Ovary (tissue), 9 donors: Measurements from ENCODE around the gene SUGCT. TPM values are rescaled to one million over a fixed set of nuclear protein-coding genes. Genes with fewer than 3 reads are reported as not detected.

Experiments used
- DNase-seq, 5 donors: peaks; one replicate each; pipeline ENCODE4 v3.0.0-alpha.2; 2019 to 2020
- H3K27ac ChIP-seq, 2 donors: fragments of 200-600 bp; one replicate each; pipeline versions ENCODE4 v1.5.1 to v1.8.0; 2019 to 2022
- H3K27me3 ChIP-seq: fragments of 200-600 bp; one replicate; pipeline ENCODE4 v1.8.0; 2022
- H3K36me3 ChIP-seq: fragments of 200-600 bp; sonication (generic); one replicate; pipeline ENCODE4 v1.5.1; 2019
- H3K4me1 ChIP-seq: one replicate; pipeline ENCODE4 v1.8.1; 2013; ENCODE audit warnings: mild to moderate bottlenecking, moderate library complexity; ENCODE audit not compliant: insufficient read depth
- H3K4me3 ChIP-seq: fragments of 200-600 bp; sonication (generic); one replicate; pipeline ENCODE4 v1.5.1; 2017
- H3K9me3 ChIP-seq, 2 donors: fragments of 200-600 bp in 1 of 2; sonication (generic) in 1 of 2; one replicate each; pipeline versions ENCODE4 v1.5.1 to v1.8.1; 2013 to 2019; ENCODE audit warnings: mild to moderate bottlenecking in 1 of 2, moderate library complexity in 1 of 2
- CTCF ChIP-seq, 3 donors: fragments of 450-650 bp in 2 of 3; fragments of 200-600 bp in 1 of 3; IDR thresholded peaks; one replicate each; pipeline versions ENCODE4 v1.5.1 to v1.8.0; 2016 to 2022; ENCODE audit warnings: antibody characterized with exemption in 3 of 3, mild to moderate bottlenecking in 1 of 3
- EP300 ChIP-seq: sonication (generic); formaldehyde crosslinking; IDR thresholded peaks from one replicate; pipeline ENCODE4 v1.6.1; 2017; ENCODE audit warnings: antibody characterized with exemption
- POLR2A ChIP-seq: fragments of 450-650 bp; IDR thresholded peaks from one replicate; pipeline ENCODE4 v1.6.1; 2017; ENCODE audit warnings: antibody characterized with exemption, mild to moderate bottlenecking, moderate library complexity
- WGBS, 3 donors: extraction: QIAGEN DNeasy Blood & Tissue Kit in 1 of 3; methylation state at CpG; one replicate each; pipeline versions ENCODE4 v1.1.5 to v1.1.7; 2013 to 2017; 5-methylcytosine and 5-hydroxymethylcytosine counted together
- intact Hi-C, 4 donors: fragments of 100-400 bp; cut with DNase I; formaldehyde crosslinking; loops; one replicate each; pipeline versions ENCODE4 v1.11.0 to v1.15.1; 2022 to 2023
- polyA plus RNA-seq, 2 donors: library from polyadenylated mRNA; stranded (reverse); fragments of 200-250 nt in 1 of 2; fragments of 350-450 nt in 1 of 2; fragmentation: Illumina TruSeq in 1 of 2; extraction: RNeasy Lipid Tissue Mini Kit (QIAGEN cat#74804) in 1 of 2; gene quantifications; one replicate each; pipeline ENCODE4 v1.2.3, GENCODE V29; 2013 to 2014
- total RNA-seq, 7 donors: library from RNA; depleted of rRNA in 2 of 7; stranded (reverse); fragments of >200 nt in 2 of 7; fragmentation: NEBNext Ultra II Directional in 3 of 7; extraction: Animal tissue kit (Norgen Biotek cat#: 25700) in 3 of 7; gene quantifications; one replicate each; pipeline versions ENCODE4 v1.1.0 to v1.2.4, GENCODE V29; 2016 to 2023
- donor health status: DM: no; HTN: no; CAD: no; lungs with moderate emphysema.
- donor health status: DM: no; HTN: no; CAD: no.
- donor health status: Bipolar disorder and iron deficiency.
- donor health status: DM: yes; HTN: yes; CAD: no.
- donor health status: DM: no; HTN: no; CAD: no.
- donor health status: DM: yes; HTN: yes; CAD: no.

SUGCT gene
- total and polyA plus RNA-seq, 9 donors = 3.4 to 9.3 (median 7.8) TPM

- 68 to 80% (median 72%) methylated on average over 3 of the region's 3 CpGs for WGBS, 3 donors
- intact Hi-C loops = no loop called here
- H3K9me3 ChIP-seq = no peaks in the 10 kb centered on the region
- no peak overlapping the region for H3K27ac ChIP-seq
- DNase-seq = no peak
- no peaks in the 10 kb centered on the region for H3K4me1 ChIP-seq
- TF ChIP-seq CTCF (IDR thresholded peaks at IDR 0.05) (no peak), EP300 (no peak), POLR2A (no peak)
- no peaks in the 10 kb centered on the region for H3K27me3 ChIP-seq
- H3K36me3 ChIP-seq = no peaks in the 10 kb centered on the region
- H3K4me3 ChIP-seq = no peak overlapping the region
Measured at GRCh38 chr7:40316176-40316575, 181.4 kb downstream of the SUGCT start.

GRCh38 chr7:40324914-40325313 is 190.1 kb downstream of the SUGCT start:
- no peak overlapping the region for H3K27ac ChIP-seq
- TF ChIP-seq CTCF (IDR thresholded peaks at IDR 0.05) = no peak
- TF ChIP-seq EP300 = no peak
- TF ChIP-seq POLR2A = no peak
- no peak for DNase-seq
- intact Hi-C loops = loop anchor here in 1 of 4 donors (10.0 kb wide), 1 partner anchor 1380 kb away; the partner anchor contains the start of gene INHBA
- H3K4me3 ChIP-seq = no peak overlapping the region
- no peaks in the 10 kb centered on the region for H3K9me3 ChIP-seq
- H3K4me1 ChIP-seq = no peaks in the 10 kb centered on the region
- H3K36me3 ChIP-seq = no peaks in the 10 kb centered on the region
- no peaks in the 10 kb centered on the region for H3K27me3 ChIP-seq

GRCh38 chr7:40327113-40327512 is 192.3 kb downstream of the SUGCT start:
- TF ChIP-seq POLR2A (no peak), CTCF (IDR thresholded peaks at IDR 0.05) (no peak), EP300 (no peak)
- 95 to 97% (median 96%) methylated on average over 2 of the region's 2 CpGs for WGBS, 3 donors
- no peak for DNase-seq
- Histone ChIP-seq H3K36me3 (no peaks in the 10 kb centered on the region), H3K27ac (no peak overlapping the region), H3K9me3 (no peaks in the 10 kb centered on the region), H3K4me3 (no peak overlapping the region), H3K4me1 (no peaks in the 10 kb centered on the region), H3K27me3 (no peaks in the 10 kb centered on the region)
- intact Hi-C loops = loop anchor here in 1 of 4 donors (10.0 kb wide), 1 partner anchor 1378 kb away; the partner anchor contains the start of gene INHBA

- intact Hi-C loops = loop anchor here in 1 of 4 donors (10.0 kb wide), 1 partner anchor 1377 kb away; the partner anchor contains the start of gene INHBA
- no peak overlapping the region for H3K27ac ChIP-seq
- no peaks in the 10 kb centered on the region for H3K9me3 ChIP-seq
- H3K4me1 ChIP-seq = no peaks in the 10 kb centered on the region
- H3K4me3 ChIP-seq = no peak overlapping the region
- DNase-seq = no peak
- TF ChIP-seq POLR2A (no peak), EP300 (no peak), CTCF (IDR thresholded peaks at IDR 0.05) (no peak)
- no peaks in the 10 kb centered on the region for H3K36me3 ChIP-seq
- H3K27me3 ChIP-seq = no peaks in the 10 kb centered on the region
Measured at GRCh38 chr7:40327873-40328272, 193.1 kb downstream of the SUGCT start.
